CD4-positive, alpha-beta T cell (primary cell): Measurements from ENCODE around the gene SNAPIN. TPM values are rescaled to one million over a fixed set of nuclear protein-coding genes. Genes with fewer than 3 reads are reported as not detected.
A peak's percentile ranks its signal among the peaks of the same experiment; 100 is the strongest.
"Not testable (repeated sequence)": the region's sequence is repeated elsewhere in the genome, so short reads cannot be mapped to it uniquely, and the experiment has no call there.

Experiments used
- ATAC-seq: fragments of 200-7000 bp; cut with Tn5 transposase; one replicate; pipeline ENCODE4 v1.10.0; 2022; ENCODE audit warnings: mild to moderate bottlenecking; ENCODE audit not compliant: poor library complexity
- CTCF ChIA-PET: fragments of 350-600 bp; sonication (Branson Sonifier 250); formaldehyde crosslinking; loops from one replicate; lab custom pipeline; 2021; ENCODE audit warnings: antibody characterized with exemption, inconsistent platforms; lab: Charles Lee
- POLR2A ChIA-PET: fragments of 350-600 bp; sonication (Branson Sonifier 250); formaldehyde crosslinking; loops from one replicate; lab custom pipeline; 2021; ENCODE audit warnings: antibody characterized with exemption, inconsistent platforms; lab: Charles Lee
- DNase-seq, 14 experiments: peaks; one replicate each; pipeline ENCODE4 v3.0.0-alpha.2; 2013 to 2020; ENCODE audit warnings: mixed read lengths in 2 of 14
- H3K27ac ChIP-seq, 2 donors: one replicate each; pipeline versions ENCODE4 v1.5.1 to v1.7.0; 2013; ENCODE audit warnings: low read length in 2 of 2, low read depth in 1 of 2, mild to moderate bottlenecking in 1 of 2
- H3K27me3 ChIP-seq, 2 experiments: 1 replicate in 1 of 2; 2 replicates in 1 of 2; pipeline versions ENCODE4 v1.6.1 to v1.7.0; 2013; ENCODE audit warnings: low read length in 2 of 2, control low read depth in 1 of 2, mild to moderate bottlenecking in 1 of 2, moderate library complexity in 1 of 2; ENCODE audit not compliant: insufficient read depth in 2 of 2, control insufficient read depth in 1 of 2
- H3K36me3 ChIP-seq: one replicate; pipeline ENCODE4 v1.6.1; 2013; ENCODE audit warnings: low read length, control low read depth; ENCODE audit not compliant: insufficient read depth
- H3K4me1 ChIP-seq: one replicate; pipeline ENCODE4 v1.6.1; 2013; ENCODE audit warnings: low read length, control low read depth; ENCODE audit not compliant: insufficient read depth
- H3K4me3 ChIP-seq: one replicate; pipeline ENCODE4 v1.5.1; 2013; ENCODE audit warnings: mild to moderate bottlenecking, low read length, moderate library complexity
- H3K9me3 ChIP-seq, 2 experiments: 1 replicate in 1 of 2; 2 replicates in 1 of 2; pipeline versions ENCODE4 v1.6.1 to v1.7.0; 2013; ENCODE audit warnings: low read length in 2 of 2, mild to moderate bottlenecking in 2 of 2, control low read depth in 1 of 2, moderate library complexity in 1 of 2; ENCODE audit not compliant: control insufficient read depth in 1 of 2, insufficient read depth in 1 of 2
- H3K27ac Mint-ChIP-seq: one replicate; pipeline ENCODE4 v1.8.0; 2020; ENCODE audit warnings: mixed read lengths
- H3K27me3 Mint-ChIP-seq: one replicate; pipeline ENCODE4 v1.8.0; 2021; ENCODE audit warnings: mixed read lengths
- H3K36me3 Mint-ChIP-seq: one replicate; pipeline ENCODE4 v1.8.0; 2021; ENCODE audit warnings: low read depth, mixed read lengths
- H3K4me1 Mint-ChIP-seq: one replicate; pipeline ENCODE4 v1.8.0; 2021; ENCODE audit warnings: low read depth, mixed read lengths
- H3K4me3 Mint-ChIP-seq: one replicate; pipeline ENCODE4 v1.8.0; 2020; ENCODE audit warnings: mild to moderate bottlenecking, mixed read lengths
- H3K9me3 Mint-ChIP-seq: one replicate; pipeline ENCODE4 v1.8.0; 2020; ENCODE audit warnings: mixed read lengths
- CTCF ChIP-seq: fragments of 200-600 bp; IDR thresholded peaks from one replicate; pipeline ENCODE4 v1.8.0; 2022; ENCODE audit warnings: antibody characterized with exemption, mild to moderate bottlenecking
- intact Hi-C, 2 experiments: fragments of 100-400 bp; cut with DNase I in 1 of 2; cut with micrococcal nuclease in 1 of 2; formaldehyde crosslinking; loops; one replicate each; pipeline versions ENCODE4 v1.15.1 to v1.9.0; 2023 to 2025; cut with DNase I, micrococcal nuclease
- total RNA-seq, 174 experiments: library from RNA in 2 of 174; stranded (reverse) in 2 of 174; gene quantifications; one replicate each; pipeline ENCODE4 v1.2.3 and lab custom pipeline; 2021 to 2026

SNAPIN gene
- total RNA-seq, 2 experiments from 2014 or later, result 7.2 to 7.3 TPM

GRCh38 chr1:153638261-153638660 lies 20.2 kb upstream of the SNAPIN start:
- ChIA-PET CTCF (interaction anchor here (1.1 kb wide), 1 partner anchor 11 kb away, joined by 3 read pairs; the partner anchor contains the start of gene S100A13), POLR2A (interaction anchor here (0.5 to 1.3 kb wide), 4 partner anchors 10 to 284 kb away, joined by 3 to 5 read pairs (median 4); no protein-coding TSS in a partner anchor)
- TF ChIP-seq CTCF, result no peak
- Histone ChIP-seq H3K4me1 (peaks cover 44% of the 10 kb centered on the region), H3K4me3 (no peak overlapping the region), H3K27me3 (no peaks in the 10 kb centered on the region), H3K36me3 (peaks cover 75% of the 10 kb centered on the region), H3K27ac (no peak overlapping the region), H3K9me3 (no peaks in the 10 kb centered on the region)
- Mint-ChIP-seq H3K27me3 (no peaks in the 10 kb centered on the region), H3K4me3 (no peak overlapping the region), H3K36me3 (peaks cover 91% of the 10 kb centered on the region), H3K27ac (no peak overlapping the region), H3K9me3 (no peaks in the 10 kb centered on the region), H3K4me1 (peaks cover 70% of the 10 kb centered on the region)
- ATAC-seq (no peak), DNase-seq (no peak)
- intact Hi-C loops, result no loop called here

- Mint-ChIP-seq H3K27ac (no peak overlapping the region), H3K4me3 (no peak overlapping the region), H3K9me3 (no peaks in the 10 kb centered on the region), H3K27me3 (no peaks in the 10 kb centered on the region), H3K36me3 (peaks cover 95% of the 10 kb centered on the region), H3K4me1 (peaks cover 70% of the 10 kb centered on the region)
- intact Hi-C loops, result no loop called here
- Histone ChIP-seq H3K9me3 (no peaks in the 10 kb centered on the region), H3K27me3 (no peaks in the 10 kb centered on the region), H3K4me3 (no peak overlapping the region), H3K27ac (no peak overlapping the region), H3K36me3 (peaks cover 85% of the 10 kb centered on the region), H3K4me1 (peaks cover 39% of the 10 kb centered on the region)
- ChIA-PET POLR2A (no interaction called here), CTCF (no interaction called here)
- TF ChIP-seq CTCF, result no peak
- no peak for ATAC-seq
- DNase-seq, result no peak
Measured at GRCh38 chr1:153639280-153639679, 19.2 kb upstream of the SNAPIN start.

GRCh38 chr1:153640213-153640612 lies 18.3 kb upstream of the SNAPIN start:
- peaks cover 74% of the 10 kb centered on the region for H3K4me1 Mint-ChIP-seq
- H3K27me3 Mint-ChIP-seq, H3K4me3 ChIP-seq, H3K27ac Mint-ChIP-seq, H3K9me3 ChIP-seq, H3K4me3 Mint-ChIP-seq, DNase-seq, H3K27me3 ChIP-seq, H3K27ac ChIP-seq, ATAC-seq, intact Hi-C loops, H3K9me3 Mint-ChIP-seq: not testable (repeated sequence)
- CTCF ChIA-PET, result interaction anchor here (0.6 to 0.7 kb wide), 2 partner anchors 9 to 978 kb away, joined by 3 read pairs; no protein-coding TSS in a partner anchor
- H3K4me1 ChIP-seq, result peaks cover 40% of the 10 kb centered on the region
- POLR2A ChIA-PET, result interaction anchor here (0.8 to 1.5 kb wide), 3 partner anchors 9 to 89 kb away, joined by 3 to 6 read pairs (median 4); no protein-coding TSS in a partner anchor
- H3K36me3 Mint-ChIP-seq, result peaks cover 96% of the 10 kb centered on the region
- peaks cover 94% of the 10 kb centered on the region for H3K36me3 ChIP-seq

GRCh38 chr1:153640861-153641260 lies 17.6 kb upstream of the SNAPIN start:
- intact Hi-C loops, result no loop called here
- Mint-ChIP-seq H3K9me3 (no peaks in the 10 kb centered on the region), H3K27ac (peak overlapping the region; percentile 4), H3K36me3 (peaks cover 98% of the 10 kb centered on the region), H3K27me3 (no peaks in the 10 kb centered on the region), H3K4me1 (peaks cover 76% of the 10 kb centered on the region), H3K4me3 (no peak overlapping the region)
- DNase-seq, result no peak
- Histone ChIP-seq H3K27me3 (no peaks in the 10 kb centered on the region), H3K9me3 (no peaks in the 10 kb centered on the region), H3K27ac (no peak overlapping the region), H3K36me3 (peaks cover 98% of the 10 kb centered on the region), H3K4me1 (peaks cover 34% of the 10 kb centered on the region), H3K4me3 (no peak overlapping the region)
- CTCF ChIA-PET, result interaction anchor here (0.6 to 0.7 kb wide), 2 partner anchors 8 to 978 kb away, joined by 3 read pairs; no protein-coding TSS in a partner anchor
- POLR2A ChIA-PET, result interaction anchor here (0.8 to 1.5 kb wide), 3 partner anchors 8 to 89 kb away, joined by 3 to 6 read pairs (median 4); no protein-coding TSS in a partner anchor
- TF ChIP-seq CTCF, result no peak
- ATAC-seq, result no peak
